Osteocyte (in vitro differentiated cells): ENCODE data around the gene CSH2. TPM values are rescaled to one million over a fixed set of nuclear protein-coding genes. Genes with fewer than 3 reads are reported as not detected.

Experiments used
- DNase-seq: peaks from one replicate; pipeline ENCODE4 v3.0.0; 2021; ENCODE audit warnings: mixed read lengths; ENCODE audit not compliant: unreplicated experiment; ENCODE audit errors: extremely low spot score
- H3K27ac Mint-ChIP-seq: one replicate; pipeline ENCODE4 v1.8.0; 2021; ENCODE audit warnings: mild to moderate bottlenecking, mixed read lengths; ENCODE audit not compliant: unreplicated experiment
- H3K27me3 Mint-ChIP-seq: one replicate; pipeline ENCODE4 v1.8.0; 2021; ENCODE audit warnings: mixed read lengths; ENCODE audit not compliant: unreplicated experiment
- H3K36me3 Mint-ChIP-seq: one replicate; pipeline ENCODE4 v1.8.0; 2021; ENCODE audit warnings: mixed read lengths; ENCODE audit not compliant: unreplicated experiment
- H3K4me1 Mint-ChIP-seq: one replicate; pipeline ENCODE4 v1.8.0; 2021; ENCODE audit warnings: mixed read lengths; ENCODE audit not compliant: unreplicated experiment
- H3K4me3 Mint-ChIP-seq: one replicate; pipeline ENCODE4 v1.8.0; 2021; ENCODE audit warnings: mild to moderate bottlenecking, moderate library complexity, mixed read lengths; ENCODE audit not compliant: unreplicated experiment
- H3K9me3 Mint-ChIP-seq: one replicate; pipeline ENCODE4 v1.8.0; 2021; ENCODE audit warnings: mixed read lengths; ENCODE audit not compliant: unreplicated experiment
- CTCF ChIP-seq: fragments of 200-600 bp; sonication (generic); IDR thresholded peaks from 2 replicates; pipeline ENCODE4 v1.5.0; 2021; ENCODE audit warnings: antibody characterized with exemption, mild to moderate bottlenecking, moderate library complexity
- total RNA-seq: library from RNA; stranded (reverse); gene quantifications from 2 replicates; pipeline ENCODE4 v1.2.1, GENCODE V29; 2021

The CSH2 gene
- total RNA-seq, 1 donor from 2014 or later: not detected

GRCh38 chr17:63828936-63829335 is 44.5 kb downstream of the CSH2 start:
- H3K27ac Mint-ChIP-seq: no peak overlapping the region
- peaks cover 27% of the 10 kb centered on the region for H3K4me1 Mint-ChIP-seq
- DNase-seq: no peak
- H3K4me3 Mint-ChIP-seq: no peak overlapping the region
- peaks cover 51% of the 10 kb centered on the region for H3K36me3 Mint-ChIP-seq
- no peak for TF ChIP-seq CTCF
- no peaks in the 10 kb centered on the region for H3K27me3 Mint-ChIP-seq
- H3K9me3 Mint-ChIP-seq: no peaks in the 10 kb centered on the region

GRCh38 chr17:63827801-63828221 is 45.7 kb downstream of the CSH2 start:
- DNase-seq: no peak
- Mint-ChIP-seq H3K4me3 (peak overlapping the region; percentile 98), H3K9me3 (no peaks in the 10 kb centered on the region), H3K36me3 (peaks cover 52% of the 10 kb centered on the region), H3K27me3 (no peaks in the 10 kb centered on the region), H3K4me1 (peaks cover 27% of the 10 kb centered on the region), H3K27ac (peak overlapping the region; percentile 100)
- no peak for TF ChIP-seq CTCF

- TF ChIP-seq CTCF: peak; percentile 62
- Mint-ChIP-seq H3K27me3 (no peaks in the 10 kb centered on the region), H3K27ac (peak within 1 kb of the TSS; percentile 100), H3K4me1 (peaks cover 27% of the 10 kb centered on the region), H3K9me3 (no peaks in the 10 kb centered on the region), H3K4me3 (peak within 1 kb of the TSS; percentile 98), H3K36me3 (peaks cover 52% of the 10 kb centered on the region)
- peak; percentile 98 for DNase-seq
Observed at GRCh38 chr17:63827002-63827800, 46.3 kb downstream of the CSH2 start, which contains the start of the genes FTSJ3 and PSMC5. FTSJ3 (minus strand) TSS chr17:63827663; CDS start chr17:63826902, 761 bp downstream. PSMC5 (plus strand) TSS chr17:63827431; CDS start chr17:63827491, 60 bp downstream.

- H3K4me1 Mint-ChIP-seq: peaks cover 27% of the 10 kb centered on the region
Observed at GRCh38 chr17:63826468-63827001, 46.9 kb downstream of the CSH2 start.

More at GRCh38 chr17:63826468-63827001, 46.9 kb downstream of the CSH2 start:
- H3K4me3 Mint-ChIP-seq: peak overlapping the region; percentile 98
- peak overlapping the region; percentile 100 for H3K27ac Mint-ChIP-seq
- H3K36me3 Mint-ChIP-seq: peaks cover 52% of the 10 kb centered on the region
- TF ChIP-seq CTCF: no peak
- H3K27me3 Mint-ChIP-seq: no peaks in the 10 kb centered on the region
- no peaks in the 10 kb centered on the region for H3K9me3 Mint-ChIP-seq
- DNase-seq: no peak
